HepG2 (cell line): Measurements from ENCODE around the gene NOG. TPM values are rescaled to one million over a fixed set of nuclear protein-coding genes. Genes with fewer than 3 reads are reported as not detected.

ENCODE experiments used
- ATAC-seq: fragments of 200-7000 bp; cut with Tn5 transposase; 3 replicates; pipeline ENCODE4 v1.9.1; 2020; ENCODE audit warnings: mild to moderate bottlenecking, moderate library complexity
- BruUV-seq: library from RNA; stranded (reverse); fragments of 400-500 nt; replicated peaks from 2 replicates; lab custom pipeline; 2021; lab: Mats Ljungman, UMichigan
- CTCF ChIA-PET: fragments of 300-600 bp; formaldehyde crosslinking; extraction: SDS; loops from one replicate; lab custom pipeline; 2021; ENCODE audit warnings: low total read pairs, inconsistent platforms, low intra/inter-chr PET ratio; lab: Yijun Ruan, JAX
- POLR2A ChIA-PET: fragments of 350-600 bp; sonication (Branson Sonifier 250); formaldehyde crosslinking; loops from one replicate; lab custom pipeline; 2020; ENCODE audit warnings: antibody characterized with exemption, inconsistent platforms; lab: Yijun Ruan, JAX
- DNase-seq: peaks from one replicate; pipeline ENCODE4 v3.0.0-alpha.2; 2015; ENCODE audit warnings: low spot score
- FAIRE-seq: peaks from 3 replicates; lab custom pipeline; 2011; peaks lifted over from hg19 to GRCh38; lab: Jason Lieb, UNC
- H2AFZ ChIP-seq: one replicate; pipeline ENCODE4 v1.6.1; 2011; ENCODE audit warnings: low read length, inconsistent platforms
- H3K27ac ChIP-seq: fragments of 300-600 bp; 3 replicates; pipeline ENCODE4 v1.8.0; 2011; ENCODE audit warnings: mixed run types, mild to moderate bottlenecking, mixed read lengths, low read length, inconsistent platforms; ENCODE audit not compliant: insufficient read depth; ENCODE audit errors: extremely low read length
- H3K27me3 ChIP-seq, 2 experiments: fragments of 200-600 bp in 1 of 2; 2 replicates in 1 of 2; 3 replicates in 1 of 2; pipeline versions ENCODE4 v1.6.0 to v1.8.0; 2011; ENCODE audit warnings: low read length in 2 of 2, mild to moderate bottlenecking in 2 of 2, moderate library complexity in 2 of 2, inconsistent platforms in 1 of 2; ENCODE audit not compliant: insufficient read depth in 2 of 2, control insufficient read depth in 1 of 2
- H3K36me3 ChIP-seq, 2 experiments: fragments of 200-600 bp in 1 of 2; replicated peaks in 1 of 2; 2 replicates in 1 of 2; 3 replicates in 1 of 2; pipeline versions ENCODE4 v1.5.1 to v1.8.0; 2011; ENCODE audit warnings: low read length in 2 of 2, inconsistent platforms in 1 of 2; ENCODE audit not compliant: insufficient read depth in 2 of 2, control insufficient read depth in 1 of 2
- H3K4me1 ChIP-seq: 2 replicates; pipeline ENCODE4 v1.5.1; 2012; ENCODE audit warnings: low read length, inconsistent platforms; ENCODE audit not compliant: insufficient read depth
- H3K4me2 ChIP-seq: 2 replicates; pipeline ENCODE4 v1.6.0; 2011; ENCODE audit warnings: low read depth, low read length, inconsistent platforms
- H3K4me3 ChIP-seq, 3 experiments: fragments of 200-600 bp in 1 of 3; sonication (generic), shearing (Covaris generic) in 1 of 3; replicated peaks in 1 of 3; 2 replicates each; pipeline ENCODE4 v1.5.1; 2011 to 2016; ENCODE audit warnings: low read length in 3 of 3, inconsistent platforms in 2 of 3, low read depth in 2 of 3, mild to moderate bottlenecking in 2 of 3, control low read depth in 1 of 3, mixed read lengths in 1 of 3; ENCODE audit not compliant: insufficient read depth in 1 of 3
- H3K79me2 ChIP-seq: one replicate; pipeline ENCODE4 v1.6.1; 2011; ENCODE audit warnings: low read length, inconsistent platforms; ENCODE audit not compliant: insufficient read depth
- H3K9ac ChIP-seq: 2 replicates; pipeline ENCODE4 v1.6.0; 2011; ENCODE audit warnings: mild to moderate bottlenecking, low read depth, low read length, inconsistent platforms; ENCODE audit not compliant: insufficient read depth
- H3K9me3 ChIP-seq: 2 replicates; pipeline ENCODE4 v1.5.1; 2012; ENCODE audit warnings: mild to moderate bottlenecking, low read length
- H4K20me1 ChIP-seq: 2 replicates; pipeline ENCODE4 v1.6.0; 2011; ENCODE audit warnings: inconsistent platforms, mild to moderate bottlenecking, low read length, moderate library complexity; ENCODE audit not compliant: insufficient read depth
- GMEB1 ChIP-seq: sonication (generic); formaldehyde crosslinking; IDR thresholded peaks from 2 replicates; pipeline ENCODE4 v1.5.1; 2020; ENCODE audit warnings: missing genetic modification reagents, mild to moderate bottlenecking, borderline replicate concordance
- HMGXB3 ChIP-seq: sonication (generic); formaldehyde crosslinking; IDR thresholded peaks from 2 replicates; pipeline ENCODE4 v1.4.0; 2020; ENCODE audit warnings: missing genetic modification reagents, borderline replicate concordance
- ISX ChIP-seq: sonication (generic); formaldehyde crosslinking; conservative IDR thresholded peaks from 2 replicates; pipeline ENCODE4 v1.5.0; 2020; ENCODE audit warnings: missing genetic modification reagents
- ZNF138 ChIP-seq: sonication (generic); formaldehyde crosslinking; IDR thresholded peaks from 2 replicates; pipeline ENCODE4 v1.5.0; 2020; ENCODE audit warnings: mild to moderate bottlenecking, low read depth, missing genetic modification reagents
- ZNF160 ChIP-seq: sonication (generic); formaldehyde crosslinking; IDR thresholded peaks from 2 replicates; pipeline ENCODE4 v1.8.0; 2022; ENCODE audit warnings: mild to moderate bottlenecking, inconsistent platforms, missing genetic modification reagents
- ZNF441 ChIP-seq: sonication (generic); formaldehyde crosslinking; IDR thresholded peaks from 2 replicates; pipeline ENCODE4 v1.7.0; 2021; ENCODE audit warnings: missing genetic modification reagents, borderline replicate concordance
- ZNF503 ChIP-seq: sonication (generic); formaldehyde crosslinking; IDR thresholded peaks from 2 replicates; pipeline ENCODE4 v1.4.0; 2020; ENCODE audit warnings: missing genetic modification reagents
- ZNF557 ChIP-seq: sonication (generic); formaldehyde crosslinking; IDR thresholded peaks from 2 replicates; pipeline ENCODE4 v1.4.0; 2020; ENCODE audit warnings: missing genetic modification reagents
- ZNF567 ChIP-seq: sonication (generic); formaldehyde crosslinking; IDR thresholded peaks from 2 replicates; pipeline ENCODE4 v1.8.1; 2023; ENCODE audit warnings: mild to moderate bottlenecking, missing genetic modification reagents, borderline replicate concordance
- ZNF570 ChIP-seq: sonication (generic); formaldehyde crosslinking; IDR thresholded peaks from 2 replicates; pipeline ENCODE4 v1.4.0; 2020; ENCODE audit warnings: mild to moderate bottlenecking, missing genetic modification reagents, borderline replicate concordance
- ZNF883 ChIP-seq: sonication (generic); formaldehyde crosslinking; IDR thresholded peaks from 2 replicates; pipeline ENCODE4 v1.5.1; 2020; ENCODE audit warnings: mild to moderate bottlenecking, missing genetic modification reagents; ENCODE audit errors: not compliant biosample characterization
- in situ Hi-C: cut with HindIII; loops from 2 replicates; pipeline ENCODE4 v1.10.0; 2017; ENCODE audit warnings: low pct_unique_long_range_greater_than_20kb; ENCODE audit not compliant: extremely low pct_ligation_motif_present
- intact Hi-C: fragments of 100-400 bp; cut with micrococcal nuclease; formaldehyde crosslinking; loops from one replicate; pipeline ENCODE4 v1.10.0; 2022; ENCODE audit not compliant: unreplicated experiment
- polyA plus RNA-seq, 8 experiments: library from polyadenylated mRNA; depleted of rRNA in 3 of 8; stranded (reverse) in 7 of 8; unstranded in 1 of 8; fragments of >200 nt; fragmentation: Illumina TruSeq in 4 of 8; extraction: Trizol in 4 of 8; gene quantifications; 2 replicates each; pipeline versions ENCODE4 v1.2.1 to v1.2.3, GENCODE V29; 2011 to 2016; ENCODE audit warnings: low read depth in 4 of 8, missing spikeins in 1 of 8, mixed read lengths in 1 of 8; ENCODE audit not compliant: insufficient read depth in 1 of 8
- total RNA-seq, 5 experiments: library from RNA; depleted of rRNA; stranded (reverse); fragments of >200 nt; fragmentation: Illumina TruSeq; extraction: Trizol; gene quantifications; 2 replicates each; pipeline ENCODE4 v1.2.3, GENCODE V29; 2016; ENCODE audit warnings: low read depth in 1 of 5
- TF ChIP-seq, protein P1 (sequence below): sonication (generic); formaldehyde crosslinking; IDR thresholded peaks from 2 replicates; pipeline ENCODE4 v1.5.0; 2020; ENCODE audit warnings: missing genetic modification reagents
- TF ChIP-seq, protein P2 (sequence below): sonication (generic); formaldehyde crosslinking; IDR thresholded peaks from 2 replicates; pipeline ENCODE4 v1.5.0; 2020; ENCODE audit warnings: mild to moderate bottlenecking, missing genetic modification reagents

NOG gene
- total and polyA plus RNA-seq, 2 of the 13 experiments (the other 11 are each of a cell fraction or from before 2014, with no cell fraction given) = not detected

- in situ Hi-C loops = no loop called here
- H3K27me3 ChIP-seq = peaks cover 0 to 19% of the 10 kb centered on the region in 2 experiments; a peak in 3 of 5 replicates
- no peak overlapping the region for H3K27ac ChIP-seq
- no peaks in the 10 kb centered on the region for H3K4me1 ChIP-seq
- no peaks in the 10 kb centered on the region for H3K36me3 ChIP-seq
- H3K4me3 ChIP-seq = no peak overlapping the region
- H2AFZ ChIP-seq = no peak overlapping the region
- FAIRE-seq (no peak), ATAC-seq (no peak), DNase-seq (no peak)
- BruUV-seq = no TSS peak
- no peak overlapping the region for H3K4me2 ChIP-seq
- no peaks in the 10 kb centered on the region for H3K79me2 ChIP-seq
- H4K20me1 ChIP-seq = no peaks in the 10 kb centered on the region
- intact Hi-C loops = no loop called here
- no peaks in the 10 kb centered on the region for H3K9me3 ChIP-seq
- CTCF ChIA-PET = no interaction called here
- H3K9ac ChIP-seq = no peak overlapping the region
- POLR2A ChIA-PET = no interaction called here
- no peak for TF ChIP-seq ZNF557 (CRISPR knock-in tag)
- no peak for TF ChIP-seq ZNF160 (CRISPR knock-in tag)
- TF ChIP-seq ZNF138 (CRISPR knock-in tag) = no peak
- TF ChIP-seq, protein P1, sequence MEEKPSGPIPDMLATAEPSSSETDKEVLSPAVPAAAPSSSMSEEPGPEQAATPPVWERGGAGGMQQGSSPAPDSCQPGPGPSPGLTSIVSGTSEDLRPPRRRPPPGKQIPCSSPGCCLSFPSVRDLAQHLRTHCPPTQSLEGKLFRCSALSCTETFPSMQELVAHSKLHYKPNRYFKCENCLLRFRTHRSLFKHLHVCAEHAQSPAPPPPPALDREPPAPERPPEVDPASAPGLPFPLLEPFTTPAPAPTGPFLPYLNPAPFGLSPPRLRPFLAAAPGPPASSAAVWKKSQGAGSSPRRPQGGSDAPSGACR = no peak
- no peak for TF ChIP-seq GMEB1 (CRISPR knock-in tag)
- no peak for TF ChIP-seq ISX (CRISPR knock-in tag)
- no peak for TF ChIP-seq HMGXB3 (CRISPR knock-in tag)
- TF ChIP-seq ZNF883 (CRISPR knock-in tag) = no peak
- no peak for TF ChIP-seq ZNF503 (CRISPR knock-in tag)
- TF ChIP-seq ZNF567 (CRISPR knock-in tag) = no peak
- TF ChIP-seq, protein P2, sequence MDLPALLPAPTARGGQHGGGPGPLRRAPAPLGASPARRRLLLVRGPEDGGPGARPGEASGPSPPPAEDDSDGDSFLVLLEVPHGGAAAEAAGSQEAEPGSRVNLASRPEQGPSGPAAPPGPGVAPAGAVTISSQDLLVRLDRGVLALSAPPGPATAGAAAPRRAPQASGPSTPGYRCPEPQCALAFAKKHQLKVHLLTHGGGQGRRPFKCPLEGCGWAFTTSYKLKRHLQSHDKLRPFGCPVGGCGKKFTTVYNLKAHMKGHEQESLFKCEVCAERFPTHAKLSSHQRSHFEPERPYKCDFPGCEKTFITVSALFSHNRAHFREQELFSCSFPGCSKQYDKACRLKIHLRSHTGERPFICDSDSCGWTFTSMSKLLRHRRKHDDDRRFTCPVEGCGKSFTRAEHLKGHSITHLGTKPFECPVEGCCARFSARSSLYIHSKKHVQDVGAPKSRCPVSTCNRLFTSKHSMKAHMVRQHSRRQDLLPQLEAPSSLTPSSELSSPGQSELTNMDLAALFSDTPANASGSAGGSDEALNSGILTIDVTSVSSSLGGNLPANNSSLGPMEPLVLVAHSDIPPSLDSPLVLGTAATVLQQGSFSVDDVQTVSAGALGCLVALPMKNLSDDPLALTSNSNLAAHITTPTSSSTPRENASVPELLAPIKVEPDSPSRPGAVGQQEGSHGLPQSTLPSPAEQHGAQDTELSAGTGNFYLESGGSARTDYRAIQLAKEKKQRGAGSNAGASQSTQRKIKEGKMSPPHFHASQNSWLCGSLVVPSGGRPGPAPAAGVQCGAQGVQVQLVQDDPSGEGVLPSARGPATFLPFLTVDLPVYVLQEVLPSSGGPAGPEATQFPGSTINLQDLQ (CRISPR knock-in tag) = no peak
- TF ChIP-seq ZNF441 (CRISPR knock-in tag) = no peak
- TF ChIP-seq ZNF570 (CRISPR knock-in tag) = no peak
These were observed 47.9 kb downstream of the NOG start for GRCh38 chr17:56641373-56641772.
